ENCODE data around the gene NT5C2.

DNA sequence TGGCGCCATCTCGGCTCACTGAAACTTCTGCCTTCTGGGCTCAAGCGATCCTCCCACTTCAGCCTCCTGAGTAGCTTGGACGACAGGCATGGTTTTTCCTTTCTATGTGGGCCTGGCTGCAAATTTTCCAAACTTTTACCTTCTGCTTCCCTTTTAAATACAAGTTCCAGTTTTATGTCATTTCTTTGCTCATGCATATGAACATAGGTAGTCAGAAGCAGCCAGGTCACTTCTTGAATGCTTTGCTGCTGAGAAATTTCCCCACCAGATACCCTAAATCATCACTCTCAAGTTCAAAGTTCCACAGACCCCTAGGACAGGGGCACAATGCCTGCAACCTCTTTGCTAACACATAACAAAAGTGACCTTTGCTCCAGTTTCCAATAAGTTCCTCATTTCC is 31.1 kb upstream of the NT5C2 start:
- no peak for TF ChIP-seq CTCF (optimal IDR thresholded peaks at IDR 0.05 in 1 of 3, IDR thresholded peaks at IDR 0.05 in 1 of 3, conservative IDR thresholded peaks at IDR 0.05 in 1 of 3; ENCODE audit: extremely low read depth in 1 of 3, insufficient read depth in 2 of 3, low read length in 3 of 3)
- no peak for TF ChIP-seq EZH2 (IDR thresholded peaks at IDR 0.05; ENCODE audit: low read length)

All from keratinocyte (primary cell).